GM18861 (cell line): ENCODE data around the gene TUB.

Experiments used
- ATAC-seq: cut with Tn5 transposase; IDR thresholded peaks from one replicate; pipeline ENCODE4 v1.9.1; 2021; ENCODE audit not compliant: unreplicated experiment

Gene TUB

GRCh38 chr11:8067929-8068575, 13.0 kb upstream of the TUB start:
- no peak for ATAC-seq

GRCh38 chr11:8068605-8069221, 12.3 kb upstream of the TUB start:
- no peak for ATAC-seq

- no peak for ATAC-seq
These were observed 11.2 kb upstream of the TUB start for GRCh38 chr11:8069771-8070170.

GRCh38 chr11:8070417-8071115, 10.4 kb upstream of the TUB start:
- no peak for ATAC-seq

GRCh38 chr11:8071616-8072581, 9.1 kb upstream of the TUB start:
- no peak for ATAC-seq

- no peak for ATAC-seq
These were observed 5.8 kb upstream of the TUB start for GRCh38 chr11:8075119-8075726.

GRCh38 chr11:8079111-8079675, 1.8 kb upstream of the TUB start:
- no peak for ATAC-seq

GRCh38 chr11:8080069-8080670, 841 bp upstream of the TUB start:
- ATAC-seq = no peak

GRCh38 chr11:8081591-8082250, 710 bp downstream of the TUB start:
- no peak for ATAC-seq

GRCh38 chr11:8082391-8083087, 1.5 kb downstream of the TUB start:
- ATAC-seq = no peak

- ATAC-seq = no peak
These were observed 2.0 kb downstream of the TUB start for GRCh38 chr11:8083088-8083395.

- no peak for ATAC-seq
These were observed 2.9 kb downstream of the TUB start for GRCh38 chr11:8083871-8084281.

- ATAC-seq = no peak
These were observed 3.3 kb downstream of the TUB start for GRCh38 chr11:8084352-8084751.

- ATAC-seq = no peak
These were observed 4.1 kb downstream of the TUB start for GRCh38 chr11:8085011-8085645.

GRCh38 chr11:8086001-8086479, 5.0 kb downstream of the TUB start:
- no peak for ATAC-seq

GRCh38 chr11:8086571-8086970, 5.6 kb downstream of the TUB start:
- ATAC-seq = no peak

GRCh38 chr11:8087185-8087584, 6.2 kb downstream of the TUB start:
- no peak for ATAC-seq

GRCh38 chr11:8087756-8088155, 6.7 kb downstream of the TUB start:
- no peak for ATAC-seq
